Measurements from ENCODE around the gene ZNF664. TPM values are rescaled to one million over a fixed set of nuclear protein-coding genes. Genes with fewer than 3 reads are reported as not detected.

The ZNF664 gene
- polyA plus RNA-seq, 3 donors, result 1.5 to 20.9 (median 2.7) TPM

GRCh38 chr12:123960856-123961255 lies 12.2 kb upstream of the ZNF664 start:
- no peak overlapping the region for H3K4me2 ChIP-seq (replicated peaks; ENCODE audit: extremely low read depth, low read length, poor library complexity, severe bottlenecking)
- no peak overlapping the region for H3K27ac ChIP-seq (ENCODE audit: low read depth in 1 of 2, low read length in 2 of 2)
- no peaks in the 10 kb centered on the region for H3K9me3 Mint-ChIP-seq
- 100% methylated on average over 1 of the region's 4 CpGs for WGBS (ENCODE audit: insufficient coverage)
- H3K36me3 ChIP-seq (replicated peaks in 1 of 2; ENCODE audit: control insufficient read depth in 1 of 2, insufficient read depth in 2 of 2, low read length in 2 of 2), result no peaks in the 10 kb centered on the region
- TF ChIP-seq, protein P1, sequence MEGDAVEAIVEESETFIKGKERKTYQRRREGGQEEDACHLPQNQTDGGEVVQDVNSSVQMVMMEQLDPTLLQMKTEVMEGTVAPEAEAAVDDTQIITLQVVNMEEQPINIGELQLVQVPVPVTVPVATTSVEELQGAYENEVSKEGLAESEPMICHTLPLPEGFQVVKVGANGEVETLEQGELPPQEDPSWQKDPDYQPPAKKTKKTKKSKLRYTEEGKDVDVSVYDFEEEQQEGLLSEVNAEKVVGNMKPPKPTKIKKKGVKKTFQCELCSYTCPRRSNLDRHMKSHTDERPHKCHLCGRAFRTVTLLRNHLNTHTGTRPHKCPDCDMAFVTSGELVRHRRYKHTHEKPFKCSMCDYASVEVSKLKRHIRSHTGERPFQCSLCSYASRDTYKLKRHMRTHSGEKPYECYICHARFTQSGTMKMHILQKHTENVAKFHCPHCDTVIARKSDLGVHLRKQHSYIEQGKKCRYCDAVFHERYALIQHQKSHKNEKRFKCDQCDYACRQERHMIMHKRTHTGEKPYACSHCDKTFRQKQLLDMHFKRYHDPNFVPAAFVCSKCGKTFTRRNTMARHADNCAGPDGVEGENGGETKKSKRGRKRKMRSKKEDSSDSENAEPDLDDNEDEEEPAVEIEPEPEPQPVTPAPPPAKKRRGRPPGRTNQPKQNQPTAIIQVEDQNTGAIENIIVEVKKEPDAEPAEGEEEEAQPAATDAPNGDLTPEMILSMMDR (IDR thresholded peaks at IDR 0.05), result no peak
- H3K9ac ChIP-seq (ENCODE audit: insufficient read depth, low read length, poor library complexity, severe bottlenecking), result no peak overlapping the region
- H3K4me1 ChIP-seq (ENCODE audit: control insufficient read depth in 1 of 2, insufficient read depth in 2 of 2, low read length in 2 of 2), result no peaks in the 10 kb centered on the region
- no peak overlapping the region for H3K27ac Mint-ChIP-seq
- H3K4me3 Mint-ChIP-seq, result no peak overlapping the region
- peaks cover 0 to 2% of the 10 kb centered on the region in 2 donors for H3K36me3 Mint-ChIP-seq
- H3K79me2 ChIP-seq (ENCODE audit: insufficient read depth, low read length), result no peaks in the 10 kb centered on the region
- no peaks in the 10 kb centered on the region for H4K20me1 ChIP-seq (ENCODE audit: insufficient read depth, low read length)
- H3K27me3 ChIP-seq (ENCODE audit: control insufficient read depth in 2 of 2, insufficient read depth in 2 of 2, low read length in 2 of 2), result no peaks in the 10 kb centered on the region
- no peaks in the 10 kb centered on the region for H3K27me3 Mint-ChIP-seq (ENCODE audit: low read depth in 3 of 3)
- intact Hi-C loops (cut with micrococcal nuclease), result no loop called here
- H3K9me3 ChIP-seq (replicated peaks in 1 of 2; ENCODE audit: control insufficient read depth in 1 of 2, insufficient read depth in 1 of 2, low read length in 2 of 2), result no peaks in the 10 kb centered on the region
- DNase-seq, result no peak
- H2AFZ ChIP-seq (ENCODE audit: insufficient read depth, low read depth, low read length, poor library complexity, severe bottlenecking), result no peak overlapping the region
- no peak overlapping the region for H3K4me3 ChIP-seq (replicated peaks in 1 of 3; ENCODE audit: low read depth in 2 of 3, low read length in 3 of 3)
- no peaks in the 10 kb centered on the region for H3K4me1 Mint-ChIP-seq

DNA sequence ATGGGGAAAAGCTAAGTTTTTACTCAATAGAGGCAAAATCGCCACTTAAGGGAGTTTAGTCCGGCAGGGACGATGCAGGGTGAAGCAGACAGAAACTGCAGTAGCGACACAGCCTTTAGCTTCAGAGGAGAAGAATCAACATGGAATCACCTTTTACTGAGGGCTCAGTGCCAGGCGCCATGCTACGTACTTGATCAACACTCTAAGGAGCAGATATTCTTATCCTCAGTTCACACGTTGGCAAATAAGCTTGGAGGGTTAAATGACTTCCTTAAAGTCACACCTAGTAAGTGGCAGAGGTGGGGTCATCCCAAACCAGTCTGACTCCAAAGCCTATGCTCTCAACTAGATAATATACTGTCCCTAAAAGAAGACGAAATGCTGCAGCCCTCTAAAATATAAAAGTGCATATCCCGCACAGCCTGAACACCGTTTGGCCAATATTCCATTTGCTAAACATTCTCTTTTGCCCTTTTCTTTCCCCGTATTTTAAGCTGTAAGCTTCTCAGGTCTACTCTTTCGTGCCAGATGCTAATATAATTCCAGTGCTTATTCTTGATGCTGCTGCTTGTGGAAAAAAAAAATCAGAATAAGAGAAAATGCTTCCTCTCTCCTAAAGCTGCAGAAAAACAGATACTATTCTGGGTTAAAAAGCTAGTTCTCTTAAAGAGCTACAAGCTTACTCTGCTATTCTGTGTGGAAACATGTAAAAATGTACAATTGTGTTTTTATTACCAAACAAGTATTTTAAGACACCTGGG lies 11.2 kb upstream of the ZNF664 start:
- DNase-seq, result no peak
- no peaks in the 10 kb centered on the region for H3K4me1 ChIP-seq (ENCODE audit: control insufficient read depth in 1 of 2, insufficient read depth in 2 of 2, low read length in 2 of 2)
- TF ChIP-seq, protein P1 (IDR thresholded peaks at IDR 0.05), result no peak
- no peaks in the 10 kb centered on the region for H3K27me3 ChIP-seq (ENCODE audit: control insufficient read depth in 2 of 2, insufficient read depth in 2 of 2, low read length in 2 of 2)
- intact Hi-C loops (cut with micrococcal nuclease), result no loop called here
- Mint-ChIP-seq H3K9me3 (no peaks in the 10 kb centered on the region), H3K27me3 (ENCODE audit: low read depth in 3 of 3) (no peaks in the 10 kb centered on the region), H3K36me3 (peaks cover 0 to 3% of the 10 kb centered on the region in 2 donors), H3K4me3 (no peak overlapping the region), H3K4me1 (no peaks in the 10 kb centered on the region), H3K27ac (no peak overlapping the region)
- no peaks in the 10 kb centered on the region for H3K36me3 ChIP-seq (replicated peaks in 1 of 2; ENCODE audit: control insufficient read depth in 1 of 2, insufficient read depth in 2 of 2, low read length in 2 of 2)
- H3K4me3 ChIP-seq (replicated peaks in 1 of 3; ENCODE audit: low read depth in 2 of 3, low read length in 3 of 3), result no peak overlapping the region
- no peaks in the 10 kb centered on the region for H3K9me3 ChIP-seq (replicated peaks in 1 of 2; ENCODE audit: control insufficient read depth in 1 of 2, insufficient read depth in 1 of 2, low read length in 2 of 2)
- WGBS (ENCODE audit: insufficient coverage), result 96% methylated on average over 8 of the region's 12 CpGs
- H3K79me2 ChIP-seq (ENCODE audit: insufficient read depth, low read length), result no peaks in the 10 kb centered on the region
- no peak overlapping the region for H3K4me2 ChIP-seq (replicated peaks; ENCODE audit: extremely low read depth, low read length, poor library complexity, severe bottlenecking)
- no peak overlapping the region for H3K27ac ChIP-seq (ENCODE audit: low read depth in 1 of 2, low read length in 2 of 2)
- no peak overlapping the region for H2AFZ ChIP-seq (ENCODE audit: insufficient read depth, low read depth, low read length, poor library complexity, severe bottlenecking)
- no peak overlapping the region for H3K9ac ChIP-seq (ENCODE audit: insufficient read depth, low read length, poor library complexity, severe bottlenecking)
- H4K20me1 ChIP-seq (ENCODE audit: insufficient read depth, low read length), result no peaks in the 10 kb centered on the region
